PC-3 (cell line): ENCODE measurements around the gene PFKL. TPM values are rescaled to one million over a fixed set of nuclear protein-coding genes. Genes with fewer than 3 reads are reported as not detected.

Experiments
- ATAC-seq: fragments of 200-7000 bp; cut with Tn5 transposase; 2 replicates; pipeline ENCODE4 v1.9.1; 2020; ENCODE audit warnings: mild to moderate bottlenecking, moderate library complexity
- BruUV-seq: library from RNA; stranded (reverse); fragments of 400-500 nt; replicated peaks from 2 replicates; lab custom pipeline; 2021; lab: Mats Ljungman, UMichigan
- CTCF ChIA-PET: fragments of 300-600 bp; sonication (Branson Sonifier 250); formaldehyde crosslinking; loops from one replicate; lab custom pipeline; 2022; ENCODE audit warnings: antibody characterized with exemption; lab: Charles Lee
- POLR2A ChIA-PET: fragments of 300-600 bp; sonication (Branson Sonifier 250); formaldehyde crosslinking; loops from one replicate; lab custom pipeline; 2022; ENCODE audit warnings: antibody characterized with exemption; ENCODE audit not compliant: unreplicated experiment; lab: Charles Lee
- DNase-seq: peaks from one replicate; pipeline ENCODE4 v3.0.0-alpha.2; 2015
- H2AFZ ChIP-seq: fragments of 300-600 bp; sonication (generic); 2 replicates; pipeline ENCODE4 v1.6.0; 2016; ENCODE audit warnings: antibody characterized with exemption, low read length
- H3F3A ChIP-seq: fragments of 300-600 bp; sonication (generic); one replicate; pipeline ENCODE4 v1.6.0; 2017; ENCODE audit warnings: antibody characterized with exemption, low read length, control low read depth, mild to moderate bottlenecking; ENCODE audit not compliant: unreplicated experiment
- H3K27ac ChIP-seq: fragments of 300-600 bp; sonication (generic); 2 replicates; pipeline ENCODE4 v1.5.1; 2016; ENCODE audit warnings: mild to moderate bottlenecking, low read length
- H3K27me3 ChIP-seq: fragments of 300-600 bp; sonication (generic); 2 replicates; pipeline ENCODE4 v1.6.1; 2016; ENCODE audit warnings: low read length, mixed read lengths
- H3K36me3 ChIP-seq: fragments of 300-600 bp; sonication (generic); 2 replicates; pipeline ENCODE4 v1.6.1; 2016; ENCODE audit warnings: low read depth, mixed run types, low read length, mixed read lengths
- H3K4me1 ChIP-seq: fragments of 300-600 bp; sonication (generic); 2 replicates; pipeline ENCODE4 v1.5.1; 2016; ENCODE audit warnings: low read length; ENCODE audit not compliant: insufficient read depth
- H3K4me2 ChIP-seq: fragments of 300-600 bp; sonication (generic); 2 replicates; pipeline ENCODE4 v1.6.0; 2016; ENCODE audit warnings: low read length
- H3K4me3 ChIP-seq: fragments of 300-600 bp; sonication (generic); 2 replicates; pipeline ENCODE4 v1.5.1; 2016; ENCODE audit warnings: mild to moderate bottlenecking, low read length, mixed read lengths
- H3K79me2 ChIP-seq: fragments of 300-600 bp; sonication (generic); 2 replicates; pipeline ENCODE4 v1.6.1; 2017; ENCODE audit warnings: low read length, mixed read lengths
- H3K9ac ChIP-seq: fragments of 300-600 bp; sonication (generic); 2 replicates; pipeline ENCODE4 v1.6.0; 2016; ENCODE audit warnings: mild to moderate bottlenecking, low read length
- H3K9me2 ChIP-seq: fragments of 300-600 bp; sonication (generic); replicated peaks from 2 replicates; pipeline ENCODE4 v1.6.1; 2016; ENCODE audit warnings: mixed run types, low read length, mixed read lengths
- H3K9me3 ChIP-seq: fragments of 300-600 bp; sonication (generic); 2 replicates; pipeline ENCODE4 v1.6.1; 2016; ENCODE audit warnings: low read length, mixed read lengths
- H4K20me1 ChIP-seq: fragments of 300-600 bp; sonication (generic); 2 replicates; pipeline ENCODE4 v1.6.1; 2016; ENCODE audit warnings: low read length, mixed read lengths
- CTCF ChIP-seq: fragments of 300-600 bp; sonication (generic); conservative IDR thresholded peaks from 2 replicates; pipeline ENCODE4 v1.5.1; 2017; ENCODE audit warnings: antibody characterized with exemption, low read depth, mild to moderate bottlenecking, low read length
- EZH2 ChIP-seq: fragments of 300-600 bp; sonication (generic); IDR thresholded peaks from one replicate; pipeline ENCODE4 v1.6.1; 2017; ENCODE audit warnings: antibody characterized with exemption, mild to moderate bottlenecking, low read length; ENCODE audit not compliant: unreplicated experiment
- EZH2phosphoT487 ChIP-seq: fragments of 300-600 bp; sonication (generic); IDR thresholded peaks from 2 replicates; pipeline ENCODE4 v1.6.1; 2018; ENCODE audit warnings: mild to moderate bottlenecking, antibody characterized with exemption, low read length, borderline replicate concordance
- intact Hi-C: fragments of 100-400 bp; cut with micrococcal nuclease; formaldehyde crosslinking; loops from 2 replicates; pipeline ENCODE4 v1.9.0; 2023
- total RNA-seq: library from RNA; depleted of rRNA; stranded (reverse); fragments of >200 nt; gene quantifications from 2 replicates; pipeline ENCODE4 v1.2.3, GENCODE V29; 2014

The PFKL gene
- total RNA-seq, 1 experiment from 2014 or later: 223 TPM

- Histone ChIP-seq H3K27ac (no peak overlapping the region), H3K4me1 (no peaks in the 10 kb centered on the region), H3K27me3 (no peaks in the 10 kb centered on the region; the same call in 1 of the 2 replicates), H4K20me1 (no peaks in the 10 kb centered on the region), H3K4me2 (no peak overlapping the region), H2AFZ (no peak overlapping the region), H3K79me2 (no peaks in the 10 kb centered on the region), H3K9ac (no peak overlapping the region), H3K9me2 (no peaks in the 10 kb centered on the region), H3K36me3 (no peaks in the 10 kb centered on the region), H3K9me3 (no peaks in the 10 kb centered on the region), H3K4me3 (no peak overlapping the region), H3F3A (no peaks in the 10 kb centered on the region)
- no peak for DNase-seq
- no peak for TF ChIP-seq EZH2
- no peak for TF ChIP-seq CTCF
- TF ChIP-seq EZH2phosphoT487: no peak
- POLR2A ChIA-PET: no interaction called here
- CTCF ChIA-PET: no interaction called here
- intact Hi-C loops: no loop called here
- no peak for ATAC-seq
- no TSS peak for BruUV-seq
Observed at GRCh38 chr21:44275041-44275440, 24.8 kb upstream of the PFKL start.

DNA sequence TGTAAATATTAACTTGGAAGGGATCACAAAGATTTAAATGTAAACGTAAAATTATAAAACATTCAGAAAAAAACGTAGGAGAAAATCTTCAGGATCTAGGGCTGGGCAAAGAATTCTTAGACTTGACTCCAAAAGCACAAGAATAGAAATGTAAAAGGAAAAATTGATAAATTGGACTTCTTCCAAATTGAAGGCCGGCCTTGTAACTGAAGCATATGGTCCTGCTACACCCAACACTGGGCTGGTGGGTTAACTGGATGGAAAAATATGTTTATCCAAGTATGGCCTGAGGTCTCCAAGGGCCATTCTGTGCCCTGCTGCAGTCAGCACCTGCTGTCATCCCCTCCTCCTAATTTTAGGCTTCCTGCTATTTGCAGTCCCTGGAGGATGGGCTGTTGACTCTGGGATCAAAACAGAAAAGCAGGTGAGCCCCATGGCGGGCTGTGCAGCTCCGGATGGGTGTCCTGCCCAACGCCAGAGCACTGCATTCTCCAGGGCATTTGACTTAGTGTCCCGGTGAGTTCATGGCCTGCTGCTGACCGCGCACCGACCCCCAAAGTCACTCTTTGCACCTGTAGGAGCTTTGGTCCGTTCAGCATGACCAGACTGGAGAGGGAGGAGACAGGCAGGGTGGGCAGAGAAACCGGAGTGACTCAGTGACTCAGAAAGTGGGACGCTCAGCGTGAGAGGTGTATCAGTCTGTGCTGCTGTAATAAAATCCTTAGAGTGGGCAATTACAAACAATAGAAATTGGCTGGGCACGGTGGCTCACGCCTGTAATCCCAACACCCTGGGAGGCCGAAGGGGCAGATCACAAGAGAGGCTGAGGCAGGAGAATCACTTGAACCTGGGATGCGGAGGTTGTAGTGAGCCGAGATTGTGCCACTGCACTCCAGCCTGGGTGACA lies 20.2 kb upstream of the PFKL start:
- ChIA-PET POLR2A (no interaction called here), CTCF (no interaction called here)
- Histone ChIP-seq H3F3A (no peaks in the 10 kb centered on the region), H3K9me3 (no peaks in the 10 kb centered on the region), H3K27me3 (no peaks in the 10 kb centered on the region; the same call in 1 of the 2 replicates), H3K9me2 (no peaks in the 10 kb centered on the region), H3K36me3 (no peaks in the 10 kb centered on the region), H3K4me2 (no peak overlapping the region), H3K4me1 (no peaks in the 10 kb centered on the region), H3K4me3 (no peak overlapping the region), H3K79me2 (no peaks in the 10 kb centered on the region), H4K20me1 (no peaks in the 10 kb centered on the region), H3K27ac (no peak overlapping the region), H3K9ac (no peak overlapping the region), H2AFZ (no peak overlapping the region)
- TF ChIP-seq EZH2phosphoT487 (no peak), CTCF (no peak), EZH2 (no peak)
- intact Hi-C loops: no loop called here
- ATAC-seq: no peak
- DNase-seq: no peak
- BruUV-seq: no TSS peak

DNA sequence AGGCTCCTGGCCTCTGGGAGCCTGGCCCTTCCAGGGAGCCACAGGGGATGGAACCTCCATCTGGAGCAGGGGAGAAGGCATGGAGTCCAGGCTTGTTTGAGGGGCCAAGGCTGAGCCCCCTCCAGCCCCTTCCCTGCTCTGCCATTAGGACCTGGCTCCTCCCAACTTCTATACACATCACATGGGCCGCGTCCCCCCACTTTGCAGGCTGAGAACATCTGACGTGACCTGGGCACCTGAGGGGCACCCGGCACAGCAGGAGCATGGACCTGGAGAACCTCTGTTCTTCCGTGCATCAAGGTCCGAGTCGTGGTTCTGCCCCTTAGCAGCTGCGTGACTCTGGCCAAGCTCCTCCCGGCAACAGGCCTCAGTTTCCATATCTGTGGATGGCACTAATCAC lies 18.1 kb upstream of the PFKL start:
- Histone ChIP-seq H3K27ac (no peak overlapping the region), H3K4me3 (no peak overlapping the region), H4K20me1 (no peaks in the 10 kb centered on the region), H2AFZ (no peak overlapping the region), H3K9me2 (no peaks in the 10 kb centered on the region), H3K79me2 (no peaks in the 10 kb centered on the region), H3K4me2 (no peak overlapping the region), H3K27me3 (no peaks in the 10 kb centered on the region), H3F3A (no peaks in the 10 kb centered on the region), H3K9ac (no peak overlapping the region), H3K4me1 (no peaks in the 10 kb centered on the region), H3K36me3 (no peaks in the 10 kb centered on the region), H3K9me3 (no peaks in the 10 kb centered on the region)
- ChIA-PET CTCF (no interaction called here), POLR2A (no interaction called here)
- intact Hi-C loops: no loop called here
- DNase-seq (no peak), ATAC-seq (no peak)
- TF ChIP-seq EZH2 (no peak), CTCF (no peak), EZH2phosphoT487 (no peak)
- BruUV-seq: no TSS peak
